ENCODE measurements around the gene SAC3D1.

Gene SAC3D1

GRCh38 chr11:65064847-65065240 lies 23.8 kb downstream of the SAC3D1 start:
- no peak for DNase-seq (ENCODE audit: extremely low spot score)
- TF ChIP-seq CTCF (IDR thresholded peaks at IDR 0.05; ENCODE audit: control extremely low read depth, extremely low read depth, low read depth, missing control alignments), result no peak
- ChIA-PET CTCF (interaction anchor here (1.2 to 1.7 kb wide), 3 partner anchors 7 to 15 kb away, joined by 3 to 4 read pairs (median 3); no protein-coding TSS in a partner anchor), POLR2A (interaction anchor here (0.6 kb wide), 1 partner anchor 39 kb away, joined by 3 read pairs; no protein-coding TSS in a partner anchor)

GRCh38 chr11:65065851-65066250 lies 24.8 kb downstream of the SAC3D1 start:
- no peak for TF ChIP-seq CTCF (IDR thresholded peaks at IDR 0.05; ENCODE audit: control extremely low read depth, extremely low read depth, low read depth, missing control alignments)
- ChIA-PET CTCF (interaction anchor here (0.8 to 1.4 kb wide), 5 partner anchors 10 to 53 kb away, joined by 3 to 6 read pairs (median 3); partner anchors contain the start of gene ARL2), POLR2A (no interaction called here)
- no peak for DNase-seq (ENCODE audit: extremely low spot score)

GRCh38 chr11:65066315-65066714 lies 25.3 kb downstream of the SAC3D1 start:
- ChIA-PET POLR2A (no interaction called here), CTCF (interaction anchor here (0.8 to 1.4 kb wide), 5 partner anchors 10 to 54 kb away, joined by 3 to 6 read pairs (median 3); partner anchors contain the start of gene ARL2)
- TF ChIP-seq CTCF (IDR thresholded peaks at IDR 0.05; ENCODE audit: control extremely low read depth, extremely low read depth, low read depth, missing control alignments), result no peak
- DNase-seq (ENCODE audit: extremely low spot score), result no peak

GRCh38 chr11:65066805-65067291 lies 25.8 kb downstream of the SAC3D1 start:
- ChIA-PET POLR2A (no interaction called here), CTCF (interaction anchor here (0.9 to 1.3 kb wide), 3 partner anchors 12 to 54 kb away, joined by 3 to 6 read pairs (median 3); no protein-coding TSS in a partner anchor)
- no peak for TF ChIP-seq CTCF (IDR thresholded peaks at IDR 0.05; ENCODE audit: control extremely low read depth, extremely low read depth, low read depth, missing control alignments)
- no peak for DNase-seq (ENCODE audit: extremely low spot score)

GRCh38 chr11:65067446-65067845 lies 26.4 kb downstream of the SAC3D1 start:
- ChIA-PET CTCF (no interaction called here), POLR2A (no interaction called here)
- TF ChIP-seq CTCF (IDR thresholded peaks at IDR 0.05; ENCODE audit: control extremely low read depth, extremely low read depth, low read depth, missing control alignments), result no peak
- peak; percentile 67 for DNase-seq (ENCODE audit: extremely low spot score)

- TF ChIP-seq CTCF (IDR thresholded peaks at IDR 0.05; ENCODE audit: control extremely low read depth, extremely low read depth, low read depth, missing control alignments), result no peak
- no peak for DNase-seq (ENCODE audit: extremely low spot score)
- POLR2A ChIA-PET, result interaction anchor here (0.6 kb wide), 1 partner anchor 921 kb away, joined by 3 read pairs; no protein-coding TSS in a partner anchor
- CTCF ChIA-PET, result interaction anchor here (0.6 to 2.7 kb wide), 5 partner anchors 9 to 225 kb away, joined by 3 to 17 read pairs (median 4); partner anchors contain the start of genes ARL2 and CDC42BPG
Measured at GRCh38 chr11:65069217-65069616, 28.2 kb downstream of the SAC3D1 start.

All from GM10248 (cell line).